HCEC 1CT (cell line): Measurements from ENCODE around the gene ATP11A.

Experiments used
- DNase-seq: peaks from one replicate; pipeline ENCODE4 v3.0.0-alpha.2; 2017

ATP11A gene

DNA sequence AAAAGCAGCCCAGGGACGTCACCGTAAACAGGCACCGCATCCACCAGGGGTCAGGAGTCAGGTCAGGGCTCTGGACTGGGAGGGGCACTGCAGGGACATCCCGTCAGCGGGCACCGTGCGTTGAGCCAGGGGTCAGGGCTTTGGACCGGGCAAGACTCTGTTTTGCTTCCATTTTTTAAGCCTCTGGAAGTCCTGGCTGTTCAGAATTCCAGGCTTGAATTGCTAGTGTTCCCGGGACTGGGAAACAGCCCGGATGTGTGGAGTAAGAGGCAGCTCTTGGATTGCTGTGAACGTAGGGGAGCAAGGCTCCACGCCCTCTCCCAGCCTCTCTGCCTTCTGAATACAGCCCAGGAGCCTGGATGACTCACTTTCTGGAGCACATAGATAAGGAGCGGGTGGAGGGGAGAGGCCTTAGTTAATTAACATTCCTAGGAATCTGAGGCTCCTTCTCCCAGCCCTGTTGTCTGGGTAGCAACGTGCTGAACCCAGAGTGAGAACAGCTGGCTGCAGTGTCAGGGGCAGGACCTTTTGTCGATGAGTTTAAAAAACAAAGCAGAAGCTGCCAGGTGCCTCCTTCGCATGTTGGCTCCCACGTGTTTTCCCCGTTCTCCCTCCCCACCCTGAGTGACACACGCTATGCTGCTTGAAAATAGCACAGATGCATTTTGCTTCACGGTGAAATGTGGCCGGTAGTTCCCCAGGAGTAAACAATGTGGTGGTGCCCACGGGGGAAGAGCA, 21.9 kb downstream of the ATP11A start:
- DNase-seq, result peak; percentile 88

DNA sequence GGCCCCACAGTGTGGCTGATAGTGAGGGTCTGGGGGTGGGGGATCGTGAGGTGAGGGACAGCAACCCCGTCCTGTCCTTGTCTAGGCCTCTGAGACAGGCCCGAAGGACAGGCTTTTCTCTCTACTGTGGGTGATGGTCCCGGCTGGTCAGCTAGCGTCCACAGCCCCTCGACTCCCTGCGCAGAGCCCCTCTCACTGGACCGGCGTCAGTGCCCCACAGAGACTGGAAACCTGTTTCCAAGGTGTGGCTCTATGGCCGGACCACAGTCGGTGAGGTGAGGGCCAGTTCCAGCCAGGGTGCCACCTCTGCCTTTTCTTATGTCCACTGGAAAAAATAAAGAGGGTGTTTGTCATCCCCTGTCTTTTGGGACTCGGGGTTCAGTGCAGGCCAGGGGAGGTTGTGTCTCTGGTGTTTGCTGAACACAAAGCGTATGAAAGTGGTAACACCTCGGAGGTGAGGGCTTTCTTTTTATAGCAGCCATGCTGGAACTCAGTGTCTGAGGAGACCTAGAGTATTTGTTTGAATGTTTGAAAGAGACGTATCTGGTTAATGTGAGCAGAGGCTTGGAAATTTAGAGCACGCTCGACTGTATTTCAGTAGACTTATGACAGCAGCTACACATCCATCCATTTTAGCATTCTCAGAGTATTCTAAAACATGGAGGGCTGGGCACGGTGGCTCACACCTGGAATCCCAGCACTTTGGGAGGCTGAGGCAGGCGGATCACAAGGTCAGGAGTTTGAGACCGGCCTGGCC, 22.8 kb downstream of the ATP11A start:
- no peak for DNase-seq

DNA sequence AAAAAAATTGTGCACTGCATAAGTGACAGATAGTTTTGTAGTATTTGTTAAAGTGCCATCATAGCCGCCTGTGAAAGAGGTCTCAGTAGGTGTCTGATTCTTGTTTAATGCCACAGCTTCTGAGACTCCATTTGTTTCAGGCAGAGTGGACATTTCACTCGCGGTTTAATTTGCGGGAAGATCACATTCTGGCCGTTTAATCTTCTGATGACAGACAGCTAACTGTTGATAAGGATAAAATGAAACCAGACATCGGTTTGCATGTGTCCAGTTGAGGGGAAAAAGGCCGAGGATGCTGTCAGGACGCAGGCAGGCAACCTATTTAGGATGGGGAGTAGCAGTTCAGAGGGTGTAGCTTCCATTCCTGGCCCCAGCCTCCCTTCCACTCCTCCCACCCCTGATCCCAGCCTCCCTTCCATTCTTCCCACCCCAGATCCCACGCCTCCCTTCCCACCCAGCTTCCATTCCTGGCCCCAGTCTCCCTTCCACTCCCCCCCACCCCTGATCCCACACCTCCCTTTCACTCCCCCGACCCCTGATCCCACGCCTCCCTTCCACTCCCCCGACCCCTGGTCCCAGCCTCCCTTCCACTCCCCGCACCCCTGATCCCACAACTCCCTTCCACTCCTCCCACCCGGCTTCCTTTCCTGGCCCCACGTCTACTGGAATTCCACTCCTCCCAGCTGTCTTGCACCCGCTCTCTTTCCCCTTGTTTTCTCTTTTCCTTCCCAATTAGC, 23.8 kb downstream of the ATP11A start:
- DNase-seq, result no peak

DNA sequence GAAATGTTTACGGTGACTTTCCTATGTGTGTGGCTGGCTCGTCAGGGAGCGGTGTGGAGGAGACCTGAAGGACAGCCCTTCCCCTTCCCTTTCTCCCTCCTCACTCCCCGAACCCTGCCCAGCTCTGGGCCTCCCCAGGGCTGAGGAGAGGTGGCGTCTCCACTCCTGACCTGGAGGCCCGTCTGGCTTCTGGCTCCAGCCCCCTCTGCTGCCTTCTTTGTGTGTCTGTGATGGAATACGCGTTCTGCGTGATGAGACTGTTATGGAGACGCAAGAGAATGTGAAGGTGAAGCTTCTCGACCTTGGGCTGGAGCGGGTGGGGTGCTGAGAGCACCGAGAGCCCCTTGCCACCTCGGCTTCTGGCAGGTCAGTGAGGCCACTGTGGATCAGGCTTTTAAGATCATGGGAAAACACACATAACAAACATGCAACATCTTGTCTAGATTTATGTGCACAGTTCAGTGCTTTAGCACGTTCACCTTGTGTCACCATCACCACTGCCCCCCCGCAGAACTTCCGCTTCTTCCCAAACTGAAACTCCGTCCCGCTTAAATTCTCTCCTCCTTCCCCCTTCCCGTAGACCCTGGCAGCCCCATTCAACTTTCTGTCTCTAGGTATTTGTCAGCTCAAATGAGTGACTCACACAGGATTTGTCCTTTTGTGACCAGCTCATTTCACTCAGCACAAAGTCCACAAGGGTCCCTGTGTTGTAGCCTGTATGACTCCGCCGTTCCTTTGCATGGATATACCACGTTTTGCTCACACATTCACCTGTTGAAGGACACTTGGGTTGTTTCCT, 24.7 kb downstream of the ATP11A start:
- no peak for DNase-seq

DNA sequence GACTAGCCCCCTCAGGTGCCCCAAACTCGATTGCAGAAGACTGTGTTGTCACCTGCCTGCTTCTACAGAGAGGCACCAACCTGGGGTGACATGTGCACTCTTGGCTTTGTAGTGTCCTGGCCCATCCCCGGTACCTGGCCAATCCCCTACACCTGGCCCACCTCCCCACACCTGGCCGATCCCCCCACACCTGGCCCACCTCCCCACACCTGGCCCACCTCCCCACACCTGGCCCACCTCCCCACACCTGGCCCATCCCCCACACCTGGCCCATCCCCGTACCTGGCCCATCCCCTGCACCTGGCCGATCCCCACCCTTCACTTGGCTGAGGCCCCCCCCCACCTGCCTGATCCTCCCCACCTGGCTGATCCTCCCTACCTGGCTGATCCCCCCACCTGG, 25.4 kb downstream of the ATP11A start:
- no peak for DNase-seq

DNA sequence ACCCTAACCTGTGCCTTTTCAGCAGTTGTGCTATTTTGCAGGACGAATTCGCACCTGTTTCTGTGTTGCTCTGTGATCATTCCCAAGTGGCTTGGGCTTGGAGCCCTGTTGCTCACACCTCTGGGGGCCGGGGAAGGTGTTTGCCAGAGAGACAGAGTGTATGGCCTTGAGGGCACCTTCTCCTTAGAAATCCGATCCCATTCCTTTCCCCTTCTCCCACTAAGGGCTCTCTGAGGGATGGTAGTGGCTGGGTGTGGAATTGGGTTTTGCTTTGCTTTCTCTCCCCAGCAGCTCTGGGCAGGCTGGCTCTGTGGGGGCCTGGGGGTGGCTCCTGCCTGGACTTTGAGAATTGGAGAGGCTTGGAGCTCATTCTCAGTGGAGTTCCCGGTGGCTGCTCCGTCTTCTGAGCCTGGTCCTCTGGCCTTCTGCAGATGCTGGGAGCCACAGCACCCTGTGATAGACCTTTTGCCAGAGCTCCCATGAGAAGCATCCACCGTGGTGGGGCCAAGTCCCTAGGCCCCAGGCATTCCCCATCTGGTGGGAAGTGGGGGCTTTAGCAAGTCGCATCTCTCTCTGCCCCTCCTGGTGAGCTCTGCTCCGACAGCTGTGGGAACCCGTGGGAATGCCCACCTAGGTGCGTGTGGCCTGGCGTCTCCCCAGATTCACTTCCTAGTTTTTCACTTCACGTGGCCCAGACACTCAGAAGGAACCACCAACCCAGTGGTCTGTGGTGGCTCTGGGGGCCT, 26.1 kb downstream of the ATP11A start:
- DNase-seq, result no peak

DNA sequence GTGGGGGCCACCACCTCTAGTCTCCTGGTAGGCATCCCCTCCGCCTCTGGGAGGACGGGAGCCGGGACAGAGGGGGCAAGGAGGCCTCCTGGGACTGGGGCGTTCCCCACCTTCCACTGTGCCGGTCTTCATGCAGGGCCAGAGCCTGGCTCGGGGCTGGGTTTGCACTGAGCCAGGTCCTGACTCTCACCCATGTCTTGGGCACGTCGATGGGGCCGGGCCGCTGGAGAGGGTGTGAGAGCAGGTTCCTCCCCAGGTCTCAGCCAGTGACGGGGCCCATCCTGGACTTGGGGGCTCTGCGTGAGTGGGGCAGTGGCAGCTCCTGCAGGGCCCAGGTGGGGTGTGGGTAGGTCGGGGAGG, 26.6 kb downstream of the ATP11A start:
- DNase-seq, result no peak

DNA sequence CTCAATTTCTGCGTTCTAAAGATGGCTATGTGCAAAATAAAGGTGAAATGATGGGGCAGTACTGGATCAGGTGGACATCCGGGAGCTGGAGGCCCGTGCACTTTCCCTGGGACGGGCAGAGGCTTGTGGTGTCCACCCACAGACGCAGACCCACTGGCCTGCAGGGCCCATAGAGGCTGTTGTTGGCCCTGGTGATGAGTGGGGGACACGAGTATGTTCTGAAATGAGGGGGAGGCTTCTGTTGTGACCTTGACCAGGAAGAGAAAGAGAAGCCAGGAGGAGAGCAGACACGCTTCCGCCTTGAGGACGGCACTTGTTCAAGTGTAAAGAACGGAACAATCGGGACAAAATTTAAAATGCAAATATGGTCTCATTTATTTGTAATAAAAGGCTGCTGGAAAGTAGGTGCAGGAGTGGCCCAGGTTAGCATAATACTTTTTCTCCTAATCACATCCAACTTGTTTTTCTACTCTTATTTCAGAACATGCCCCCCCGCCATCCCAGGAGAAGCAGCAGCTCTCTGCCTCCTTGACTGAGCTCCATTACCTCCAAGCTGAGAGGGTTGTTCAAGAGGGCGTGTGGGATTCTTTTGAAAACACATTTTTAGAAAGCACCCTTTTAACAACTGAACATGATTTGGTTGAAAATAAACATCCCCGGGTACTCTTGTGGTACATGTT, 27.1 kb downstream of the ATP11A start:
- DNase-seq, result no peak

DNA sequence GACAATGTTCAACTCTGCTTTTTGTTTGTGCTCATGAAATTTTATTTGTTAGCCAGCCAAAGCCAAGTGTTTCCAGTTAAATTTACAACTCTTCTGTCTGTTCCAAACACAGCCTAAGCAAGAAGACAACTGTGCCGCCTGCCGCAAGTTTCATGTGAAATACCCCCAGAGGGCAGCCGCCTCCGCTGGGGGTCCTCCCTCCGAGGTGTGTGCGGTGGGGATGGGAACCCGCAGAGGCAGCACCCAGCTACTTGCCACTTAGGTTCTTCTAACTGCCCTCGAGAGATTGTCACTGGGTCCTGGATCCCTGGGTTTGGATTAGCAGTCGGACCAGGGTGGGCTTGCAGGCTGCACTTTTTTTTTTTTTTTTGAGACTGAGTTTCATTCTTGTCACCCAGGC, 28.5 kb downstream of the ATP11A start:
- DNase-seq, result no peak

DNA sequence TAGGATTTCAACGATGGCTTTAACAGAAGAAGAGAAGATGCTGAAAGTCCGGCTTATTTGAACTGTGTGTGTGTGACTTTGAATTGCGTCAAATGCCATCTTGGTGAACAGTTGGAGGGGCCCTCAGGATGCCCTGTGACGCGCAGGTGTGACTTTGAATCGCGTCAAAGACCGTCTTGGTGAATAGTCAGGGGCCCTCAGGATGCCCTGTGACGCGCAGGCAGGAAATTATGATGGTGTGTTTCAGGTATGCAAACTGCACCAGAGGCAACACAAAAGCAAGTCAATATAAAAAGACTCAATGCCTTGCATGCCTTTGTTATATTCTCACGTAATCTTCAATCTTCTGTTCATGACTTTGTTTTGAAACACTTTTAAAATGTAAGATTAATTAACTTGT, 29.2 kb downstream of the ATP11A start:
- no peak for DNase-seq

DNA sequence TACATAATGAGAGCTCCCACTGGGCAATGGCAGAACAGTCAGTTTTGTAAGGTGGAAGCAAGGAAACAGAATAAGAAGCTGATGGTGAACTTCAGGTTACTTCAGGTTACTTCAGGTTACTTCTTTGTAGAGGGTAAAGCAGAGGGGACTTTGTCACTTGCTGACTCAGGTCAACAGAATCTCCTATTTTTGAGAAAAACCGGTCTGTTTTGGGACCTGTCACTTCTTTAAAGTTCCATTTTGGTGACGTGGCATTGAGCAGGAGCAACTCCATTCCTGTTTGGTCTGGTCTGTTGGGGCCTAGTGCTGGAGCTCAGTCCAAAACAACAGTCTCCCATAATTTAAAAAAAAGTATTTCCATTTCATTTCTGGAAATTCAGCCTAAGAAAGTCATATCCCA, 29.7 kb downstream of the ATP11A start:
- DNase-seq, result no peak

DNA sequence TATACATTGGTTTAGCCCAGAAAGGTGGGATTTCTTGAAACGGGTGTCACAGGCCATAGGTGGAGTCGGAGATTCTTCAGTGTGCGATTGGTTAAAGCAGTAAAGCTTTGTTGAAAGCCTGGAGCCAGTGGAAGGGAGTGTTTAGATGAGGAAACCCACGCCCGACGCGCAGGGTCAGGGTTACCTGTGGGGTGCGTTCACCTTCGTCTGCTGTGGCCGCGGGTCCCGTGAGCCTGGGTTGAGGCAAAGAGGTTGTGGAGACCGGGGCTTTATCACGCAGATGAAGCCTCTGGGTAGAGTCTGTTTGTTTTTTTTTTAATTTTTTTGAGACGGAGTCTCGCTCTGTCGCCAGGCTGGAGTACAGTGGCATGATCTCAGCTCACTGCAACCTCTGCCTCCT, 30.4 kb downstream of the ATP11A start:
- DNase-seq, result no peak

DNA sequence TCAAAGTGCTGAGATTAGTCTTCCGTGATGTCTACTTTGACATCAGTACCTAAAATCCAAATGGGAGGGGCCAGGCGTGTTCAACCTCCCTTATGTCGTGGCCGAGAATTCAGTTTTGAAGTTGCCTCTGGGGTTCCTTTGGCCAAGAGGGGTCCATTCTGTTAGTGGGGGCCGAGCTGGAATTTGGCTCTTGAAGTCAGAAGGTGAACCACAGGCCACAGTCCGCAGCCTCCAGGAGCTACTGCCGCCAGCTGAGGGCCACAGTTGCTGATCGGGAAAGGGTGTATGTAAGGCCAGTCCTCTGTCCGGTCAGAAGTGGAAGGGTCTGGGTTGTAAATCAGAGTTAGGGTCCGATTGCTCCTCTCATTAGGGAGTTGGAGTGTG, 31.0 kb downstream of the ATP11A start:
- no peak for DNase-seq

DNA sequence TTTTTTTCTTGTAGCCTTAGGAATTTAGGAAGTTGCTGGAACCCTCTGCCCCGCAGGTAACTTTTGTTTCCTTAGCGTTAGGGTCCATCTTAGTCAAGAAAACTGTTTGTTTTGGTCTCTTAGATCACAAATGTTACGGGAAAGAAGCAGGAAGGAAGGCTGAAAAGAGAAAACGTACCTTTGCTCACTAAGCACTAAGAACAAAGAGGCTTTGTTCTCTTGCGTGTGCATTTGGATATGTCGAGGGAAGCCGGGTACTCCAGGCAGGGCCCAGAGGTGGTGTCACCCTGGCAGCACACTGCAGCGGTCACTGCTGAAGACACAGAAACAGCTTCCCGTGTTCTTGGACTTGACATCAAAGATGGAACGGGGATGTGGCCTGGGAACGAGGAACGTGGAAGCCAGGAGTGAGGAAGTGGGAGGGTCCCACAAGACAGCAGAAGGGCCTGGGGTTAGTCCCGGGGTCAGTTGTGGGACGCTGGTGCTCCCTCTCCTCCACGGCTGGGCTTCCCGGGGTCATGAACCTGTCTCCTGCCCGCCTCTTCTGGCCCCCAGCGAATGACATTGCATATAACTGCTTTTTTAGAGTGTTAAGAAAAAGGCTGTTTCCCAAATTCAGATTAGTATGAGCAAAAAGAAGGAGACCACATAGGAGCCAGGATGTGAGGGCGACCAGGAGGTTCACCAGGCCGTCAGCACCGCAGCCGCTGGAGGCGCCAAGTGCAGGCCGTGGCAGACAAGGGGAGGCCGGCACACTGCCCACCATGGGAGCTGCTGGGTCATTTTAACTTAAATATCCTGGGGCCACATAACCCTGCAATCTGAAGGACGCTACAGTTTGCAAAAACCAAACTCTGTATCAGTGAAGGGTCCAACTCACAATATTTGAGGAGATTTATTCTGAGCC, 31.6 kb downstream of the ATP11A start:
- DNase-seq, result no peak

DNA sequence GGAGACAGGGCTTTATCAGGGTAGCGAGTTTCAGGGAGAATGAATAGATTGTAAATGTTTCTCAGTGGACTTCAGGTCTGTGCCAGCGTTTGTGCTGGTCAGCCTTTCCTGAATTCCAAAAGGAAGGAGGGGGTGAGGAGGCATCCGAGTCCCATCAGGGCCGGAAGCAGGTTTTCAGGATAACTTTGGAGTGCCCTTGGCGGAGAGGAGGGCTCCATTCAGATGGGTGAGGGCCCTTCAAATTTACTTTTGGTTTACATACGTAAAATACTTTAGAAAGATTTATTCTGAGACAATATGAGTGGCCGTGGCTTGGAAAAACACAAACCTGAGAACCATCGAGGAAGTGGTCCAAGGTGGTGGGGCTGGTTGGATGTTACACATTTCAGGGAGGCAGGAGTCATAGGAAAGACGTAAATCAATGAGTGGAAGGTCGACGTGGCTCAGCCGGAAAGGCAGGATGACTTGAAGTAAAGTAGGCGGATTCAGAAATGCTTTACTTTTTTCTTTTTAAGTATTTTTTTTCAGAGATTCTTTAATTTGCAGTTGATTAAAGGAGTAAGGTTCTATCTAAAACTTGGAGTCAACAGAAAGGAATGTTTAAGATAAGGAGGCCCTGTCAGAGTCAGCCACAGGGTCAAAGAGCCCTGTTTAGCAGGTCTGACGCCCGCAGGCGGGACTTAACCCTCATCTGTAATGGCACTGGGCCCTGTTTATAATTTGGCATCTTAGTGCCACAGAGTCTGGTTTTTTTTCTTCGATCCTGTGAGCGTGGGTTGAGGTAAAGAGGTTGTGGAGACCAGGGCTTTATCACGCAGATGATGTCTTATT, 32.8 kb downstream of the ATP11A start:
- DNase-seq, result peak; percentile 23

DNA sequence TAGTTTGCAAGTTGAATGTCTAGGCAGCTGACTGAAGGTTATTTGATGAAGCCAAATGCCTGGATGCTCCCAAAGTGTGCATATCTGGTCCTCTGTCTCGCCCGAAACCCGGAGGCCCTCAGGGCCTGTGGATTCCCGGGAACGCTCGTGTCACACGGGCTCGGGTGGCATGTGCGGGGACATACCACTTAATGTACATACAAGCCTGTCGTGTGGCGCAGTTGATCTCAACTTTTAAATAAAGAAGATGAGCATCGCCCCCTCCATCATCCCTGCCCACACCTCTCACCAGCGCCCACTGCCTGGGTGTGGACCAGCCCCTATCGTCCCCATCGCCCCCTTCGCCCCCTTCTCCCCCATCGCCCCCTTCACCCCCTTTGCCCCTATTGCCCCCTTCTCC, 33.9 kb downstream of the ATP11A start:
- DNase-seq, result no peak

DNA sequence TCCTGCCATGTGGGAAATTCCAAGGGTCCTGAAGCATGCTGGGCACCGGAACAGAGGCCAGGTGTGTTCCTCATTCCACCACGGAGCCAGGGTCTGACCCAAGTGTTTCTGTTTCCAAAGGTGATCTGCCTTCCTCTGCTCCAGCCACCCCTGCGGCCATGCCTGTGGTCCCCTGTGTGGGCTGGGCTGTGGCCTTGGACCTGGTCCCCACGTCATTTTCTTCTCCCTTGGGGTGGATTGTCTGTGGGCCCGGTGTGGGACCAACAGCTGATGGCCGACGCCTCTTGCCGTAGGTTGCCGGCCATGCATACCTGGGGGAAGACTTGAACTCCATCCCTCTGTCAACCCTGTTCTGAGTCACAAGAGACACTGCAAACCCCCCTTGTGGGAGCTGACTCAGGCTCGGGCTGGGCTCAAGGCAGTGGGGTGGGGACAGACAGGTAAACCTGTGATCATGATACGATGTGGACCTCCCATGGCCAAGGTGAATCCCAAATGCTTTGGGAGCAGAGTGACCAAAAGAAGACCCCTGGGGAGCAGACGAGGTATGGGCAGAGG, 35.0 kb downstream of the ATP11A start:
- no peak for DNase-seq

DNA sequence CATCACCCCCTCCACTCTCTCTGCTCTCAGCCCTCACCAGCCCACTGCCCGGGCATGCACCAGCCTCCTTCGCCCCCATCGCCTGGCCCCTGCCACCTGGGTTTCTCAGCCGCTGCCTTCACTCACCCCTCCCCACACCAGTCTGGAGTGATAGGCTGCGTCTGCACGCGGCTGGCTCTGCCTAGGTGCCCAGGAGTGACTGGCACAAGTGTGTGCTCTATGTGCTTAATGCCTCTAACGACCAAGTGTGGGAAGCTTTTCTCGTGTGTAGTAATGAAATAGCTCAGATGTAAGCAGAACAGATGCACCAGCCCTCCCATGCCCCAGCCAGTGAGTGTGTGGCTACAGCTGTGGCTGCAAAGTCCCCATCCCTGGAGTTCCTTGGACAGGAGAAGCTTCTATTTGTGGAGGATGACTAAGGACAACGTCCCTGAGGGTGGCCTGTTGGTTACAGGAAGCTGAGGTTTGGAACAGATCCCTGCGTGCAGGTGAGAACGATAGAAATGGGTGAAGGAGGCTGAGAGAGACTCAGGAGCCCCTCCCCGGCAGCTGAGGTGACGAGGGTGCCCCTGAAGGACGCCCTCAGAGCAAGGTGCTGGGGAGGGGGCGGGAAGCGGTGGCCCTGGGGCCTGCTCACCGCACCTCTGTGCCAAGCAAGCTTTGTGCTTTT, 35.6 kb downstream of the ATP11A start:
- DNase-seq, result no peak
